A549 (cell line): Measurements from ENCODE around the gene BBLN. TPM values are rescaled to one million over a fixed set of nuclear protein-coding genes. Genes with fewer than 3 reads are reported as not detected.

Experiments used
- CHD2 ChIP-seq: fragments of 150-350 bp; IDR thresholded peaks from 2 replicates; pipeline ENCODE4 v1.6.1; 2014; ENCODE audit warnings: low read length; ENCODE audit not compliant: partially characterized antibody
- CHD4 ChIP-seq: fragments of 200-600 bp; sonication (generic); IDR thresholded peaks from 2 replicates; pipeline ENCODE4 v1.6.1; 2016; ENCODE audit warnings: antibody characterized with exemption, mild to moderate bottlenecking, borderline replicate concordance
- EHMT2 ChIP-seq: fragments of 200-600 bp; sonication (generic); IDR thresholded peaks from 2 replicates; pipeline ENCODE4 v1.6.1; 2016; ENCODE audit warnings: antibody characterized with exemption, low read depth, mild to moderate bottlenecking, moderate library complexity
- ESRRA ChIP-seq: fragments of 150-350 bp; IDR thresholded peaks from 2 replicates; pipeline ENCODE4 v1.6.1; 2014; ENCODE audit warnings: mild to moderate bottlenecking, low read length, borderline replicate concordance
- FOSB ChIP-seq: fragments of 250-450 bp; sonication (Bioruptor Pico); IDR thresholded peaks from 2 replicates; pipeline ENCODE4 v1.5.0; 2020; ENCODE audit warnings: mild to moderate bottlenecking, moderate library complexity
- FOXS1 ChIP-seq: fragments of 250-450 bp; sonication (Bioruptor Pico); IDR thresholded peaks from 2 replicates; pipeline ENCODE4 v1.5.0; 2020; ENCODE audit warnings: mild to moderate bottlenecking, moderate library complexity
- HEYL ChIP-seq: fragments of 250-450 bp; sonication (Bioruptor Pico); IDR thresholded peaks from 2 replicates; pipeline ENCODE4 v1.8.0; 2021; ENCODE audit warnings: mild to moderate bottlenecking, moderate library complexity
- HOXB13 ChIP-seq: fragments of 250-450 bp; sonication (Bioruptor Pico); IDR thresholded peaks from 2 replicates; pipeline ENCODE4 v1.5.0; 2020; ENCODE audit warnings: low read depth, mild to moderate bottlenecking, moderate library complexity
- HOXB5 ChIP-seq: fragments of 250-450 bp; sonication (Bioruptor Pico); IDR thresholded peaks from 2 replicates; pipeline ENCODE4 v1.5.0; 2020; ENCODE audit warnings: mild to moderate bottlenecking, moderate library complexity
- JUN ChIP-seq, 2 experiments: fragments of >200 bp; sonication (Bioruptor Twin); formaldehyde crosslinking; IDR thresholded peaks; 2 replicates in 1 of 2; 3 replicates in 1 of 2; pipeline ENCODE4 v1.6.1; 2016 to 2017
- JUNB ChIP-seq: fragments of >200 bp; sonication (Bioruptor Twin); formaldehyde crosslinking; IDR thresholded peaks from 2 replicates; pipeline ENCODE4 v1.6.1; 2016
- KDM1A ChIP-seq: fragments of 200-600 bp; sonication (generic); IDR thresholded peaks from 2 replicates; pipeline ENCODE4 v1.6.1; 2016; ENCODE audit warnings: low read depth, mild to moderate bottlenecking
- KDM5A ChIP-seq: fragments of 200-600 bp; sonication (generic); IDR thresholded peaks from 2 replicates; pipeline ENCODE4 v1.6.1; 2016; ENCODE audit warnings: antibody characterized with exemption, mild to moderate bottlenecking
- MAZ ChIP-seq: fragments of 150-350 bp; IDR thresholded peaks from 2 replicates; pipeline ENCODE4 v1.6.1; 2014; ENCODE audit warnings: antibody characterized with exemption, low read depth, low read length, borderline replicate concordance
- POLR2A ChIP-seq: IDR thresholded peaks from 2 replicates; pipeline ENCODE4 v1.6.1; 2012; ENCODE audit warnings: mild to moderate bottlenecking, low read length
- POLR2AphosphoS2 ChIP-seq: conservative IDR thresholded peaks from 2 replicates; pipeline ENCODE4 v1.6.1; 2012; ENCODE audit warnings: low read length, improper control_type of control experiment, inconsistent platforms
- RAD21 ChIP-seq, 2 experiments: fragments of >200 bp in 1 of 2; sonication (Bioruptor Twin) in 1 of 2; formaldehyde crosslinking in 1 of 2; IDR thresholded peaks in 1 of 2; conservative IDR thresholded peaks in 1 of 2; 2 replicates in 1 of 2; 3 replicates in 1 of 2; pipeline ENCODE4 v1.6.1; 2012 to 2018; ENCODE audit warnings: inconsistent platforms in 1 of 2
- RFX5 ChIP-seq: fragments of 450-650 bp; IDR thresholded peaks from 2 replicates; pipeline ENCODE4 v1.7.1; 2014; ENCODE audit warnings: antibody characterized with exemption, mild to moderate bottlenecking, moderate library complexity
- SMC3 ChIP-seq: fragments of >200 bp; sonication (Bioruptor Twin); formaldehyde crosslinking; IDR thresholded peaks from 3 replicates; pipeline ENCODE4 v1.6.1; 2018; ENCODE audit warnings: inconsistent platforms
- TFCP2L1 ChIP-seq: fragments of 250-450 bp; sonication (Bioruptor Pico); IDR thresholded peaks from 2 replicates; pipeline ENCODE4 v1.5.0; 2021; ENCODE audit warnings: mild to moderate bottlenecking
- TP53 ChIP-seq: fragments of 250-450 bp; sonication (Bioruptor Pico); IDR thresholded peaks from 2 replicates; pipeline ENCODE4 v1.5.0; 2021; ENCODE audit warnings: mild to moderate bottlenecking, moderate library complexity
- ZC3H11A ChIP-seq: fragments of 450-650 bp; IDR thresholded peaks from 2 replicates; pipeline ENCODE4 v1.6.1; 2014; ENCODE audit warnings: antibody characterized with exemption, mild to moderate bottlenecking
- ZNF302 ChIP-seq: fragments of 250-450 bp; sonication (Bioruptor Pico); IDR thresholded peaks from 2 replicates; pipeline ENCODE4 v1.9.0; 2021; ENCODE audit warnings: inconsistent platforms, mild to moderate bottlenecking, moderate library complexity
- polyA plus RNA-seq, 4 experiments: library from polyadenylated mRNA; depleted of rRNA in 3 of 4; stranded (reverse); fragments of >200 nt; fragmentation: RNase III in 1 of 4; extraction: RNeasy Plus Mini Kit Qiagen cat#74134 plus additional on column Dnase treatment in 1 of 4; gene quantifications; 2 replicates in 3 of 4; 3 replicates in 1 of 4; pipeline ENCODE4 v1.2.3, GENCODE V29; 2011 to 2017
- TF ChIP-seq, protein P1 (sequence below): IDR thresholded peaks from 2 replicates; pipeline ENCODE4 v1.6.1; 2012
- TF ChIP-seq, protein P2 (sequence below): fragments of >200 bp; sonication (Bioruptor Twin); formaldehyde crosslinking; IDR thresholded peaks from 2 replicates; pipeline ENCODE4 v1.6.1; 2016
- TF ChIP-seq, protein P3 (sequence below): fragments of >200 bp; sonication (Bioruptor Twin); formaldehyde crosslinking; IDR thresholded peaks from 3 replicates; pipeline ENCODE4 v1.6.1; 2016
- TF ChIP-seq, protein P4 (sequence below): fragments of 250-450 bp; sonication (Bioruptor Pico); IDR thresholded peaks from 2 replicates; pipeline ENCODE4 v1.5.0; 2021; ENCODE audit warnings: mild to moderate bottlenecking, moderate library complexity, borderline replicate concordance
- TF ChIP-seq, protein P5 (sequence below): fragments of >200 bp; sonication (Bioruptor Twin); formaldehyde crosslinking; IDR thresholded peaks from 3 replicates; pipeline ENCODE4 v1.5.1; 2016
- TF ChIP-seq, protein P6 (sequence below): IDR thresholded peaks from 2 replicates; pipeline ENCODE4 v1.6.1; 2012
- TF ChIP-seq, protein P7 (sequence below): fragments of 200-600 bp; sonication (generic); IDR thresholded peaks from 2 replicates; pipeline ENCODE4 v1.6.1; 2016; ENCODE audit warnings: antibody characterized with exemption, mild to moderate bottlenecking, moderate library complexity

Gene BBLN
- polyA plus RNA-seq, 2 of the 4 experiments (the other 2 are of a cell fraction) = 23.8 to 28.1 TPM

DNA sequence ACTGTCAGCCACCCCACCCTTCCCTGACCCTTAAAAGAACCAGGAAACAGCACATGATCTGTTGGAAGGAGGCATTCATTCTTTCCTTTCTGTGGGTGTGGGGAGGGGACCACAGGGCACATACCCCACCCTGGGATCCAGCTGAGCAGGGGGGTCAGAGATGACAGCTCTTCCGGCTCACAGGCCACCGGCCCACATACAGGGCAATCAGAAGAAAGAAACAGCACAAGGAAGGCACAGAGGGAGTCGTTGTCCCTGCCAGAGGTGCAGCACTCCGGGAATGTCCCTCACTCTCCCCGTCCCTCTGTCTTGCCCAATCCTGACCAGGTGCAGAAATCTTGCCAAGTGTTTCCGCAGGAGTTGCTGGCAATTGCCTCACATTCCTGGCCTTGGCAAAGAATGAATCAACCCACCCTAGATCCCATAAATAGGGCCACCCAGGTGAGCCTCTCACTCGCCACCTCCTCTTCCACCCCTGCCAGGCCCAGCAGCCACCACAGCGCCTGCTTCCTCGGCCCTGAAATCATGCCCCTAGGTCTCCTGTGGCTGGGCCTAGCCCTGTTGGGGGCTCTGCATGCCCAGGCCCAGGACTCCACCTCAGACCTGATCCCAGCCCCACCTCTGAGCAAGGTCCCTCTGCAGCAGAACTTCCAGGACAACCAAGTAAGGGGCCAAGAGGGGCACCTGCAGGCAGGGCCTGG, 10.9 kb upstream of the BBLN start, which contains the start of gene LCN2 (continued):
- TF ChIP-seq, protein P1, sequence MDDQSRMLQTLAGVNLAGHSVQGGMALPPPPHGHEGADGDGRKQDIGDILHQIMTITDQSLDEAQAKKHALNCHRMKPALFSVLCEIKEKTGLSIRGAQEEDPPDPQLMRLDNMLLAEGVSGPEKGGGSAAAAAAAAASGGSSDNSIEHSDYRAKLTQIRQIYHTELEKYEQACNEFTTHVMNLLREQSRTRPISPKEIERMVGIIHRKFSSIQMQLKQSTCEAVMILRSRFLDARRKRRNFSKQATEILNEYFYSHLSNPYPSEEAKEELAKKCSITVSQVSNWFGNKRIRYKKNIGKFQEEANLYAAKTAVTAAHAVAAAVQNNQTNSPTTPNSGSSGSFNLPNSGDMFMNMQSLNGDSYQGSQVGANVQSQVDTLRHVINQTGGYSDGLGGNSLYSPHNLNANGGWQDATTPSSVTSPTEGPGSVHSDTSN = no peak
- TF ChIP-seq SMC3 (no peak), RAD21 (conservative IDR thresholded peaks at IDR 0.05 in 1 of 2, IDR thresholded peaks at IDR 0.05 in 1 of 2) (no peak), FOXS1 (no peak), ZNF302 (CRISPR knock-in tag) (no peak), POLR2AphosphoS2 (no peak), TFCP2L1 (CRISPR knock-in tag) (0 out of 2 replicates have a peak, but pooled peaks have one; percentile 36), CHD4 (no peak), HOXB13 (CRISPR knock-in tag) (peak; percentile 17; the same call in 1 of the 2 replicates), MAZ (no peak), ESRRA (no peak), TP53 (CRISPR knock-in tag) (no peak), FOSB (no peak), RFX5 (no peak), KDM5A (no peak), HEYL (CRISPR knock-in tag) (no peak), POLR2A (no peak), JUNB (no peak), EHMT2 (no peak), ZC3H11A (no peak), KDM1A (no peak), HOXB5 (CRISPR knock-in tag) (no peak), JUN (IDR thresholded peaks at IDR 0.05) (peak in 1 of 2 experiments; percentile 38; a peak in 1 of 5 replicates), CHD2 (no peak)
- TF ChIP-seq, protein P2, sequence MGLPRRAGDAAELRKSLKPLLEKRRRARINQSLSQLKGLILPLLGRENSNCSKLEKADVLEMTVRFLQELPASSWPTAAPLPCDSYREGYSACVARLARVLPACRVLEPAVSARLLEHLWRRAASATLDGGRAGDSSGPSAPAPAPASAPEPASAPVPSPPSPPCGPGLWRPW = peak; percentile 63; the same call in 1 of the 2 replicates
- TF ChIP-seq, protein P3, sequence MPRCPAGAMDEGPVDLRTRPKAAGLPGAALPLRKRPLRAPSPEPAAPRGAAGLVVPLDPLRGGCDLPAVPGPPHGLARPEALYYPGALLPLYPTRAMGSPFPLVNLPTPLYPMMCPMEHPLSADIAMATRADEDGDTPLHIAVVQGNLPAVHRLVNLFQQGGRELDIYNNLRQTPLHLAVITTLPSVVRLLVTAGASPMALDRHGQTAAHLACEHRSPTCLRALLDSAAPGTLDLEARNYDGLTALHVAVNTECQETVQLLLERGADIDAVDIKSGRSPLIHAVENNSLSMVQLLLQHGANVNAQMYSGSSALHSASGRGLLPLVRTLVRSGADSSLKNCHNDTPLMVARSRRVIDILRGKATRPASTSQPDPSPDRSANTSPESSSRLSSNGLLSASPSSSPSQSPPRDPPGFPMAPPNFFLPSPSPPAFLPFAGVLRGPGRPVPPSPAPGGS = peak; percentile 80; the same call in 2 of the 3 replicates
- TF ChIP-seq, protein P4, sequence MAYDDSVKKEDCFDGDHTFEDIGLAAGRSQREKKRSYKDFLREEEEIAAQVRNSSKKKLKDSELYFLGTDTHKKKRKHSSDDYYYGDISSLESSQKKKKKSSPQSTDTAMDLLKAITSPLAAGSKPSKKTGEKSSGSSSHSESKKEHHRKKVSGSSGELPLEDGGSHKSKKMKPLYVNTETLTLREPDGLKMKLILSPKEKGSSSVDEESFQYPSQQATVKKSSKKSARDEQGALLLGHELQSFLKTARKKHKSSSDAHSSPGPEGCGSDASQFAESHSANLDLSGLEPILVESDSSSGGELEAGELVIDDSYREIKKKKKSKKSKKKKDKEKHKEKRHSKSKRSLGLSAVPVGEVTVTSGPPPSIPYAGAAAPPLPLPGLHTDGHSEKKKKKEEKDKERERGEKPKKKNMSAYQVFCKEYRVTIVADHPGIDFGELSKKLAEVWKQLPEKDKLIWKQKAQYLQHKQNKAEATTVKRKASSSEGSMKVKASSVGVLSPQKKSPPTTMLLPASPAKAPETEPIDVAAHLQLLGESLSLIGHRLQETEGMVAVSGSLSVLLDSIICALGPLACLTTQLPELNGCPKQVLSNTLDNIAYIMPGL (CRISPR knock-in tag) = no peak
- TF ChIP-seq, protein P5, sequence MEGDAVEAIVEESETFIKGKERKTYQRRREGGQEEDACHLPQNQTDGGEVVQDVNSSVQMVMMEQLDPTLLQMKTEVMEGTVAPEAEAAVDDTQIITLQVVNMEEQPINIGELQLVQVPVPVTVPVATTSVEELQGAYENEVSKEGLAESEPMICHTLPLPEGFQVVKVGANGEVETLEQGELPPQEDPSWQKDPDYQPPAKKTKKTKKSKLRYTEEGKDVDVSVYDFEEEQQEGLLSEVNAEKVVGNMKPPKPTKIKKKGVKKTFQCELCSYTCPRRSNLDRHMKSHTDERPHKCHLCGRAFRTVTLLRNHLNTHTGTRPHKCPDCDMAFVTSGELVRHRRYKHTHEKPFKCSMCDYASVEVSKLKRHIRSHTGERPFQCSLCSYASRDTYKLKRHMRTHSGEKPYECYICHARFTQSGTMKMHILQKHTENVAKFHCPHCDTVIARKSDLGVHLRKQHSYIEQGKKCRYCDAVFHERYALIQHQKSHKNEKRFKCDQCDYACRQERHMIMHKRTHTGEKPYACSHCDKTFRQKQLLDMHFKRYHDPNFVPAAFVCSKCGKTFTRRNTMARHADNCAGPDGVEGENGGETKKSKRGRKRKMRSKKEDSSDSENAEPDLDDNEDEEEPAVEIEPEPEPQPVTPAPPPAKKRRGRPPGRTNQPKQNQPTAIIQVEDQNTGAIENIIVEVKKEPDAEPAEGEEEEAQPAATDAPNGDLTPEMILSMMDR = no peak
- TF ChIP-seq, protein P6, sequence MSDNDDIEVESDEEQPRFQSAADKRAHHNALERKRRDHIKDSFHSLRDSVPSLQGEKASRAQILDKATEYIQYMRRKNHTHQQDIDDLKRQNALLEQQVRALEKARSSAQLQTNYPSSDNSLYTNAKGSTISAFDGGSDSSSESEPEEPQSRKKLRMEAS = no peak
- TF ChIP-seq, protein P7, sequence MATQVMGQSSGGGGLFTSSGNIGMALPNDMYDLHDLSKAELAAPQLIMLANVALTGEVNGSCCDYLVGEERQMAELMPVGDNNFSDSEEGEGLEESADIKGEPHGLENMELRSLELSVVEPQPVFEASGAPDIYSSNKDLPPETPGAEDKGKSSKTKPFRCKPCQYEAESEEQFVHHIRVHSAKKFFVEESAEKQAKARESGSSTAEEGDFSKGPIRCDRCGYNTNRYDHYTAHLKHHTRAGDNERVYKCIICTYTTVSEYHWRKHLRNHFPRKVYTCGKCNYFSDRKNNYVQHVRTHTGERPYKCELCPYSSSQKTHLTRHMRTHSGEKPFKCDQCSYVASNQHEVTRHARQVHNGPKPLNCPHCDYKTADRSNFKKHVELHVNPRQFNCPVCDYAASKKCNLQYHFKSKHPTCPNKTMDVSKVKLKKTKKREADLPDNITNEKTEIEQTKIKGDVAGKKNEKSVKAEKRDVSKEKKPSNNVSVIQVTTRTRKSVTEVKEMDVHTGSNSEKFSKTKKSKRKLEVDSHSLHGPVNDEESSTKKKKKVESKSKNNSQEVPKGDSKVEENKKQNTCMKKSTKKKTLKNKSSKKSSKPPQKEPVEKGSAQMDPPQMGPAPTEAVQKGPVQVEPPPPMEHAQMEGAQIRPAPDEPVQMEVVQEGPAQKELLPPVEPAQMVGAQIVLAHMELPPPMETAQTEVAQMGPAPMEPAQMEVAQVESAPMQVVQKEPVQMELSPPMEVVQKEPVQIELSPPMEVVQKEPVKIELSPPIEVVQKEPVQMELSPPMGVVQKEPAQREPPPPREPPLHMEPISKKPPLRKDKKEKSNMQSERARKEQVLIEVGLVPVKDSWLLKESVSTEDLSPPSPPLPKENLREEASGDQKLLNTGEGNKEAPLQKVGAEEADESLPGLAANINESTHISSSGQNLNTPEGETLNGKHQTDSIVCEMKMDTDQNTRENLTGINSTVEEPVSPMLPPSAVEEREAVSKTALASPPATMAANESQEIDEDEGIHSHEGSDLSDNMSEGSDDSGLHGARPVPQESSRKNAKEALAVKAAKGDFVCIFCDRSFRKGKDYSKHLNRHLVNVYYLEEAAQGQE = no peak
